Left ventricle myocardium inferior (tissue), 1 donor: ENCODE results near the gene SH3BP5L. TPM values are rescaled to one million over a fixed set of nuclear protein-coding genes. Genes with fewer than 3 reads are reported as not detected.

Source experiments
- DNase-seq: peaks from one replicate; pipeline ENCODE4 v3.0.0-alpha.2; 2020
- H3K27ac ChIP-seq: fragments of 200-600 bp; replicated peaks from 2 replicates; pipeline ENCODE4 v1.8.0; 2021
- H3K27me3 ChIP-seq: fragments of 200-600 bp; 2 replicates; pipeline ENCODE4 v1.8.0; 2021; ENCODE audit warnings: low read depth
- H3K36me3 ChIP-seq: fragments of 200-600 bp; 2 replicates; pipeline ENCODE4 v1.8.0; 2021
- H3K4me1 ChIP-seq: fragments of 200-600 bp; 2 replicates; pipeline ENCODE4 v1.8.0; 2021
- H3K4me3 ChIP-seq: fragments of 200-600 bp; 2 replicates; pipeline ENCODE4 v1.8.0; 2021; ENCODE audit warnings: mild to moderate bottlenecking, moderate library complexity
- H3K9me3 ChIP-seq: fragments of 200-600 bp; replicated peaks from 2 replicates; pipeline ENCODE4 v1.8.0; 2021
- intact Hi-C: fragments of 100-400 bp; cut with micrococcal nuclease; formaldehyde crosslinking; loops from one replicate; pipeline ENCODE4 v1.11.0; 2022
- long read RNA-seq: library from polyadenylated mRNA; unstranded; transcript quantifications from one replicate; pipeline ENCODE4 v2.0.0, GENCODE V29; 2021
- total RNA-seq: library from RNA; stranded (reverse); fragmentation: NEBNext Ultra II Directional; extraction: Animal tissue kit (Norgen Biotek cat#: 25700); gene quantifications from one replicate; pipeline ENCODE4 v1.2.1, GENCODE V29; 2021
- TF ChIP-seq, protein P1 (sequence below): fragments of 200-600 bp; IDR thresholded peaks from 2 replicates; pipeline ENCODE4 v1.8.0; 2021; ENCODE audit warnings: antibody characterized with exemption, mild to moderate bottlenecking, borderline replicate concordance
- donor health status: DM: no; HTN: yes; CAD: no; lungs with severe emphysema.

The SH3BP5L gene
- total RNA-seq: 18.0 TPM
- long read RNA-seq, partial matches to known transcripts: 0 of 4 reads
- long read RNA-seq, other reads (novel, unspliced or antisense): 1 of 4 reads

DNA sequence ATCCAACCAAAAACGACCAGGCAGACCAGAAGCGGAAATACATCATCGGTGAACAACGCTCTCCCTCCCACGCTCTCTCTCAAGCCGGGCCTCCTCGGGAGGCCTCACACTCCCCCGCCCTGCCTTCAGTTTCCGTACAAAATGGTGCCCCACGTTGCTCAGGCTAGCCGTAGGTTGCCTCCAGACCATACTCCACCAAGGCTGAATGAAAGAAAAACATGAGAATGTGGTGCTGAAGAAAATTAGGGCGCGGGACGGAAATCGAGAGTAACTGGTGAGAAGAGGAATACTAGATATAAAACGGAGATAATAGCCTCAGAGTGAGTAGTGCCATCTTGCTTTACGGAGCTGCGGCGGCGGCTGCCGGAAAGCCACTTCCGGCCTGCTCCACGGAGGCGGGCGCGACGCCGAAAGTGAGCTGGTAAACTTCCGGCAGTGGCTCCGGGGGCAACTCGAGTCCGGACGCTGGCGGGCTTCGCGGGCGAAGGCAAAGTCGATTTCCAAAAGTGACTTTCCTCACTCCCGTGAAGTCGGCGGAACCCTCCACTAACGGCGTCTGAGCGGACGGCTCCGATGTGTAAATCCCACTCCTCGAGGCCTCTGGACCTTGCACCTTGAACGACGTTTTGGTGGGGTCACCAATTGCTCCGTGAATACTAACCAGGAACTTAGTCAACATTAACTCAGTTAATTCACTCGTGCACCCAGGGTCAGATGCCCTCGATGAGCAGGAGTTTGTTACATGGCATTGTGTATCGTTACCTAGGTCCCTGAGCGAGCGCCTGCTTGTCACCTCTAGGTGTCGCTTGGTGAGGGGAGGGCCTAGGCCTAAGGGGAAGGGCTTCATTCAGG, at the start of gene SH3BP5L:
Gene SH3BP5L, minus strand, starts transcription at position 7 of the 852 bp plus-strand sequence. CDS start 980 bp downstream, outside the sequence.
- intact Hi-C loops: no loop called here
- H3K4me1 ChIP-seq: peaks cover 60% of the 10 kb centered on the region
- H3K27ac ChIP-seq: peak within 1 kb of the TSS; percentile 99

DNA sequence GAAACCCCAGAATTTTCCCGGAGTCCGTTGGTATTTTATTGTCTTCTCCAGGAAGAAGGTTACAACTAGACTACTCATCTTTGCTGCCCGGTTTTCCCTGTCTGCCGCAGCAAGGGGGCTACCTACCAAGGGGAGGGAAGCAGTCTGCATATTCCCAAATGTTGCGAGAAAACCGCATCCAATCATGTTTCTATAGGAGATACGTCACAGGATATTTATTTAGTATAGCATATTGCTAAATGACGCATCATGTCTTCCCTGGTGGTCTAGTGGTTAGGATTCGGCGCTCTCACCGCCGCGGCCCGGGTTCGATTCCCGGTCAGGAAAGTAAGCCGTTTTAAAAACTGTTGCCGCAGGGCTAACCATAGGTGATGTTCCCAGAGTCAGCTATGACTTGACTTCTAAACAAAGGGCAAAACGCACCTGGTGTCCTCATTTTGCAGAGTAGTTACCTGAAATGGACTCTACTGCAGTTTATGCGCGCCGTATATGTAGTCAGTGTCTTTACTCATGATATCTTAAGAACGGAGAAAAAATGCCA, 48.3 kb upstream of the SH3BP5L start:
- DNase-seq: peak; percentile 66
- H3K27me3 ChIP-seq: no peaks in the 10 kb centered on the region
- intact Hi-C loops: no loop called here
- H3K9me3 ChIP-seq: no peaks in the 10 kb centered on the region
- H3K4me1 ChIP-seq: peaks cover 14% of the 10 kb centered on the region
- H3K27ac ChIP-seq: peak overlapping the region; percentile 95
- TF ChIP-seq, protein P1, sequence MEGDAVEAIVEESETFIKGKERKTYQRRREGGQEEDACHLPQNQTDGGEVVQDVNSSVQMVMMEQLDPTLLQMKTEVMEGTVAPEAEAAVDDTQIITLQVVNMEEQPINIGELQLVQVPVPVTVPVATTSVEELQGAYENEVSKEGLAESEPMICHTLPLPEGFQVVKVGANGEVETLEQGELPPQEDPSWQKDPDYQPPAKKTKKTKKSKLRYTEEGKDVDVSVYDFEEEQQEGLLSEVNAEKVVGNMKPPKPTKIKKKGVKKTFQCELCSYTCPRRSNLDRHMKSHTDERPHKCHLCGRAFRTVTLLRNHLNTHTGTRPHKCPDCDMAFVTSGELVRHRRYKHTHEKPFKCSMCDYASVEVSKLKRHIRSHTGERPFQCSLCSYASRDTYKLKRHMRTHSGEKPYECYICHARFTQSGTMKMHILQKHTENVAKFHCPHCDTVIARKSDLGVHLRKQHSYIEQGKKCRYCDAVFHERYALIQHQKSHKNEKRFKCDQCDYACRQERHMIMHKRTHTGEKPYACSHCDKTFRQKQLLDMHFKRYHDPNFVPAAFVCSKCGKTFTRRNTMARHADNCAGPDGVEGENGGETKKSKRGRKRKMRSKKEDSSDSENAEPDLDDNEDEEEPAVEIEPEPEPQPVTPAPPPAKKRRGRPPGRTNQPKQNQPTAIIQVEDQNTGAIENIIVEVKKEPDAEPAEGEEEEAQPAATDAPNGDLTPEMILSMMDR: no peak
- H3K4me3 ChIP-seq: peak overlapping the region; percentile 75
- H3K36me3 ChIP-seq: no peaks in the 10 kb centered on the region

More for the DNA sequence above, at the start of gene SH3BP5L:
- TF ChIP-seq, protein P1: peak; percentile 66
- Histone ChIP-seq H3K9me3 (no peaks in the 10 kb centered on the region), H3K36me3 (peaks cover 23% of the 10 kb centered on the region), H3K27me3 (no peaks in the 10 kb centered on the region), H3K4me3 (peak within 1 kb of the TSS; percentile 92)
- DNase-seq: peak; percentile 92

DNA sequence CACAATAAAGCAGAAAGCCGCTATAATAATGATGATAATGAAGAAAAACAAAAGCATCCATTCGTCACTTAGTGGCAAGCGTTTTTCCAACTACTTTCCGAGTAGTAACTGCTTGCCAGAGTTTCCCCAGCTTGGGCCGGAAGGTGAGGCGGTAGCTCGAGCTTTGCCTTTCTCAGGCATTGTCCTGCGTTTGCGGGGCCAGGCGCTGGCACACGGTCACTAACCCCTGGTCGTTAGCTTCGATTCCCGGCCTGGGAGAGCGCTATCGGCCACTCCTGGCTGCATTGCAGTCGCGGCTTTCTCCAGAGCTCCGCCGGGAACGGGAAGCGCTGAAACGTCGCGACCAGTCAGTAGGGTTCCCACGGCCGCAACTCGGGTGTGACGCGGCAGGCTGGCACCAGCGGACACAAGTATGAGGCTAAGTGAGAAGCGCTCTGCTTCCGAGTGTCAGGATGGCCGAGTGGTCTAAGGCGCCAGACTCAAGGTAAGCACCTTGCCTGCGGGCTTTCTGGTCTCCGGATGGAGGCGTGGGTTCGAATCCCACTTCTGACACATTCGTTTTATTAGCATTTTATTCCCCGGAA, 47.8 kb upstream of the SH3BP5L start:
- no peaks in the 10 kb centered on the region for H3K9me3 ChIP-seq
- intact Hi-C loops: no loop called here
- TF ChIP-seq, protein P1: no peak

DNA sequence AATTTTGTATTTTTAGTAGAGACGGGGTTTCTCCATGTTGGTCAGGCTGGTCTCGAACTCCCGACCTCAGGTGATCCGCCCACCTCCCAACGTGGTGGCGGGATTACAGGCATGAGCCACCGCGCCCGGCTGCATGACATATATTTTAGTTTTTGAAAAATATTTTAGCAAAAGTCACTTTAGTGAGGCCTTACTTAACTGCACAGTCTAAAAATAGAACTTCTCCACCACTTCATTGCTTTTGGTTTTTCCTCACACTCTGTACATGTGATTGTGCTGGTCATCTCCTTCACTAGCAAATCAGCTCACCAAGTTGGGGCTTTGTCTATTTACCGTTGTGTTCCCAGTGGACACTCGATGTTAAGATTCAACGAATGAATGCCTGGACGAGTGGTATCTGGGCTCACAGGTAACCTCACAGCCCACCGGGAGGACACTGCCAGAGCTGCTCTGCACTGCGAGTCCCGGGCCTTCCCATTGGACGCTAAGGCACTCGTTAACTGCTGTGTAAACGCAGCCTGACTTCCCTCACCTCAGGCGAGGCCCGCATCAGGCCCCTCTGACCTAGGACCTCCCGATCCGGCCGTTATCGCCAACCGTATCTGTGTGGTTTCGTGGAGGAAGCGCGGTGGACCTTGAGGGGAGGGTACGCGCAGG, 47.2 kb upstream of the SH3BP5L start:
- peak; percentile 49 for DNase-seq
- intact Hi-C loops: no loop called here

More for the DNA sequence above, 47.8 kb upstream of the SH3BP5L start:
- Histone ChIP-seq H3K4me1 (peaks cover 14% of the 10 kb centered on the region), H3K36me3 (no peaks in the 10 kb centered on the region), H3K4me3 (peak overlapping the region; percentile 75), H3K27me3 (no peaks in the 10 kb centered on the region), H3K27ac (peak overlapping the region; percentile 95)
- peak; percentile 90 for DNase-seq

More for the DNA sequence above, 47.2 kb upstream of the SH3BP5L start:
- Histone ChIP-seq H3K9me3 (no peaks in the 10 kb centered on the region), H3K36me3 (no peaks in the 10 kb centered on the region), H3K4me3 (peak overlapping the region; percentile 75), H3K27ac (peak overlapping the region; percentile 95), H3K4me1 (peaks cover 14% of the 10 kb centered on the region), H3K27me3 (no peaks in the 10 kb centered on the region)
- TF ChIP-seq, protein P1: no peak
